Upper lobe of right lung (tissue), 1 donor: Measurements from ENCODE around the gene AGPAT4. TPM values are rescaled to one million over a fixed set of nuclear protein-coding genes. Genes with fewer than 3 reads are reported as not detected.

ENCODE experiments used
- ATAC-seq: fragments of 200-7000 bp; cut with Tn5 transposase; one replicate; pipeline ENCODE4 v1.9.1; 2020; ENCODE audit warnings: mild to moderate bottlenecking, moderate library complexity
- DNase-seq: peaks from one replicate; pipeline ENCODE4 v3.0.0-alpha.2; 2020
- H3K27ac ChIP-seq: fragments of 200-600 bp; one replicate; pipeline ENCODE4 v1.8.0; 2022
- H3K27me3 ChIP-seq: fragments of 200-600 bp; one replicate; pipeline ENCODE4 v1.8.0; 2022; ENCODE audit warnings: mild to moderate bottlenecking
- H3K36me3 ChIP-seq: fragments of 200-600 bp; one replicate; pipeline ENCODE4 v1.8.0; 2022
- H3K4me1 ChIP-seq: fragments of 200-600 bp; one replicate; pipeline ENCODE4 v1.8.0; 2022
- H3K4me3 ChIP-seq: fragments of 200-600 bp; one replicate; pipeline ENCODE4 v1.8.0; 2022; ENCODE audit warnings: mild to moderate bottlenecking
- H3K9me3 ChIP-seq: fragments of 200-600 bp; one replicate; pipeline ENCODE4 v1.8.0; 2022
- CTCF ChIP-seq: fragments of 200-600 bp; IDR thresholded peaks from one replicate; pipeline ENCODE4 v1.8.0; 2022; ENCODE audit warnings: antibody characterized with exemption
- intact Hi-C: fragments of 100-400 bp; cut with DNase I; formaldehyde crosslinking; loops from one replicate; pipeline ENCODE4 v1.11.0; 2022
- total RNA-seq: library from RNA; stranded (reverse); fragmentation: NEBNext Ultra II Directional; extraction: Animal tissue kit (Norgen Biotek cat#: 25700); gene quantifications from one replicate; pipeline ENCODE4 v1.2.1, GENCODE V29; 2021
- donor health status: DM: no; HTN: yes; CAD: no; lungs with severe emphysema.

The AGPAT4 gene
- total RNA-seq, 1 donor from 2014 or later, result 16.6 TPM

- TF ChIP-seq CTCF, result no peak
- H3K4me3 ChIP-seq, result no peak overlapping the region
- intact Hi-C loops, result no loop called here
- no peak for DNase-seq
- no peak overlapping the region for H3K27ac ChIP-seq
- ATAC-seq, result no peak
- no peaks in the 10 kb centered on the region for H3K27me3 ChIP-seq
- peaks cover 8% of the 10 kb centered on the region for H3K36me3 ChIP-seq
- peaks cover 31% of the 10 kb centered on the region for H3K4me1 ChIP-seq
- H3K9me3 ChIP-seq, result no peaks in the 10 kb centered on the region
Observed at GRCh38 chr6:161230339-161230738, 43.5 kb downstream of the AGPAT4 start.

DNA sequence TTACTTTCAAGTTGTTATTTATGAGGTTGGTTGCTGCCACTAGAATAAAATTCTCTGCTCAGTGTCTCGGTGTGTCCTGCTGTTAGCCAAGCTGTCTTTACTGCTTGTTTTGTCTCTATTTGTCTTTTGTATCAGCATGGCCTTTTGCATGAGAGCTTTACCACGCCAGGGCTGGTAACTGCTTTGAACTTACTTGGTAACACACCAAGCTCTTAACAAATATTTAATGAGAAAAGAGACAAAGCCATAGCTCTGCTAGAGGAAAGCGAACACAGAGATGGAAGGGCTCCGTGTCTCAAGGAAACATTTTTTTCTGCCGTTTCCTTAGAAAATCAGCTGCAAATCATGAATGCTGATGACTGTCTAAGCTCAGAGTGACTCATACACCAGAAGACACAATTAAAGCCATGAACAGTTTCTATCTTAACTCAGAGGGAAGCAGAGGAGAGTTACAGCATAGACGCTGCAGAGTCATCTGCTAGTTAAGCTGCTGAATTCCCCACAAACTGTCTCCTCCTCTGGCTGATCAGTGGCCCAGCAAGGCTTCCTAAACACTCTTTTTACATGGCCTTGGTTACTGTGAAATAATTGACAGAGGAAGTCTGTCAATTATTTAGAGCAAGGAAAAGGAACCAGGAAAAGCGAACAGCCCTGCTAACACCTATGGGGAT is 44.8 kb downstream of the AGPAT4 start:
- DNase-seq (no peak), ATAC-seq (peak; percentile 83)
- Histone ChIP-seq H3K4me3 (no peak overlapping the region), H3K9me3 (no peaks in the 10 kb centered on the region), H3K4me1 (peaks cover 31% of the 10 kb centered on the region), H3K36me3 (peaks cover 8% of the 10 kb centered on the region), H3K27me3 (no peaks in the 10 kb centered on the region), H3K27ac (peak overlapping the region; percentile 53)
- intact Hi-C loops, result no loop called here
- no peak for TF ChIP-seq CTCF

DNA sequence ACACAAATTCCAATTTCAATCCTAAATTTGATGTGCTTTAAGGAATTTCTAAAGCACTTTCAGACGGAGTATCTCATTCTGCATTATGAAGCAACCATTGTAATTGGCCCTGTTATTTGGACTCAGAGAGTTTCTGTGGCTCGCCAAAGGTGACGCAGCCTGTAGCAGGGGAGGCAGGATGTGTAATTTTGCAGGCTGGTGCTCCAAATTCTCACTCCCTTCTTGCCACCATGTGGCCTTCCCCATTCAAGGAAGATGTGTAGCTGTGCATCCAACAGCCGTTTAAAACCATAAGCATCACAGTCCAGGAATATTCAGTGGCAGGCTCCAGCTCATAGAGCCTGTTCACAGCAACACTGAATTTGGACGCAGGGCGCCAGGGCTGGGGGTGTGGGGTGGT is 45.8 kb downstream of the AGPAT4 start:
- Histone ChIP-seq H3K27me3 (no peaks in the 10 kb centered on the region), H3K4me3 (no peak overlapping the region), H3K4me1 (peaks cover 31% of the 10 kb centered on the region), H3K27ac (peak overlapping the region; percentile 53), H3K9me3 (no peaks in the 10 kb centered on the region), H3K36me3 (peaks cover 8% of the 10 kb centered on the region)
- intact Hi-C loops, result no loop called here
- DNase-seq, result no peak
- ATAC-seq, result no peak
- no peak for TF ChIP-seq CTCF

- no peak for TF ChIP-seq CTCF
- Histone ChIP-seq H3K27me3 (no peaks in the 10 kb centered on the region), H3K36me3 (peaks cover 8% of the 10 kb centered on the region), H3K4me1 (peaks cover 31% of the 10 kb centered on the region), H3K9me3 (no peaks in the 10 kb centered on the region), H3K27ac (no peak overlapping the region), H3K4me3 (no peak overlapping the region)
- DNase-seq, result no peak
- intact Hi-C loops, result no loop called here
- no peak for ATAC-seq
Observed at GRCh38 chr6:161227004-161227960, 46.6 kb downstream of the AGPAT4 start.

GRCh38 chr6:161226009-161226964 is 47.6 kb downstream of the AGPAT4 start:
- intact Hi-C loops, result no loop called here
- peak overlapping the region; percentile 39 for H3K27ac ChIP-seq

More at GRCh38 chr6:161226009-161226964, 47.6 kb downstream of the AGPAT4 start:
- H3K36me3 ChIP-seq, result peaks cover under 1% of the 10 kb centered on the region
- no peaks in the 10 kb centered on the region for H3K27me3 ChIP-seq
- TF ChIP-seq CTCF, result no peak
- DNase-seq (no peak), ATAC-seq (peak; percentile 55)
- no peaks in the 10 kb centered on the region for H3K9me3 ChIP-seq
- H3K4me3 ChIP-seq, result no peak overlapping the region
- H3K4me1 ChIP-seq, result peaks cover 31% of the 10 kb centered on the region
